GM19240 (cell line): ENCODE results near the gene ZFAND3.
"Not testable (repeated sequence)": the region's sequence is repeated elsewhere in the genome, so short reads cannot be mapped to it uniquely, and the experiment has no call there.

Source experiments
- DNase-seq: peaks from one replicate; pipeline ENCODE4 v3.0.0; 2011; ENCODE audit warnings: low spot score; ENCODE audit not compliant: insufficient read length

The ZFAND3 gene

DNA sequence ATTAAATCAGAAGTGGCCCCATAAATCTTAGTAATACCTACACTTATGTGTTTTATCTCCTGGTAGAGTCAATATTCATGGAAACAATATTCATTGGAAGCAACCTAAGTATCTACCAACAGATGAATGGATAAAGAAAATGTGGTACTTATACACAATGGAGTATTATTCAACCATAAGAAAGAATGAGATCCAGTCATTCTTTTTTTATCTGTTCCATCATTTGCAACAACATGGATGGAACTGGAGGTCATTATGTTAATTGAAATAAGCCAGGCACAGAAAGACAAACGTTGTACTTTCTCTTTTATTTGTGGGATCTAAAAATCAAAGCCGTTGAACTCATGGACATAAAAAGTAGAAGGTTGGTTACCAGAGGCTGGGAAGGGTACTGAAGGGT, 268.5 kb downstream of the ZFAND3 start:
- no peak for DNase-seq

DNA sequence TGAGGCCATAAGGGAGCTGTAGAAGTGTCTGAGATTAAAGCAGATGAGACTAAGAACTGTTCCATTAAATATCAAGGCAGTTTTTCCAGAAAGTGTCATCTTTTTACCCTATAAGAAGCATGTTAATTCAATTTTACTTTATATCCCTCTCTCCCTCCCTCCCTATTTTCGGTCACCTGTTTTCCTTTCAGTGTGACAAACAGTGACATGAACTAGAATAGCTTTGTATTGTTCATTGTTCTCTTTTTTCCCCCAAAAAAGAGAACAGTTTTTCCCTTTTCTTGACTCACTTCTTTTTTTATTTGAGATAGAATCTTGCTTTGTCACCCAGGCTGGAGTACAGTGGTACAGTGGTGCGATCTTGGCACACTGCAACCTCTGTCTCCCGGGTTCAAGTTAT, 269.3 kb downstream of the ZFAND3 start:
- DNase-seq, result no peak

- no peak for DNase-seq
Observed at GRCh38 chr6:38091613-38092012, 272.1 kb downstream of the ZFAND3 start.

DNA sequence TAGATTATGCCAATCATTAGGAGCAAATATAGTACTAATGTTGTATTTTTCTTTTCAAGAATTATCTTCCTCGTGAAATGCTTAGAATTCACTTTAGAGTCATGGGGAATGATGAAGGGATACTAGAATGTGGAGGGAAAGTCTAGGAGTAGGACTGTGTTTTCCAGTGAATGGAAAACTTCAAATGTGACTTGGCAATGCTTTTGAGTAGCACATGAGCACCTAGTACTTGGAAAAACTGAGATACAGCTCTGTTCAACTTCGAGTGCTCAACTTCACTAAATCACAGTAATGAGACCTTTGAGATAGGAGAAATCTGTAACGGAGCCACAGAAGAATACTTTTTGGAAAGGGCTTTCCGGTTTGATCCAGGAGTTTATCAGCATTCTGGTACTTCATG, 272.9 kb downstream of the ZFAND3 start:
- no peak for DNase-seq

- DNase-seq, result no peak
Observed at GRCh38 chr6:38092964-38093363, 273.4 kb downstream of the ZFAND3 start.

DNA sequence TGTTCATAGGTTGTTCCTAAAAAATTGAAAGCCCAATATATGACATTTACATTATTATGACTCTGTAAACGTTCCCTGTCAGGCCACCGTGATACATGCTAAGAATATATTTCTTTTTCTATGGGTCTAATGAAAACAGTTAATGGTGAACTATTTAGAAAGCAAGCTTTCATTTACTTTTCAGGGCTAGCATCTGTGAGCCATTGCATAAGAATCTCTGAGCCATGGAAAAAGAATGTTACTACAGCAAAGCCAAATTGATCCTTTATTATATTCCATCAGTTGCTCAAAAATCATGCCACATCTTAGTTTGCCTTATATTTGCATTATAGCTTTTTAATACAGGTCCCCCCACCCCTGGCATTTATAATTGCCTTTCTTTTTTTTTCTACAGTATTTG, 275.5 kb downstream of the ZFAND3 start:
- no peak for DNase-seq

DNA sequence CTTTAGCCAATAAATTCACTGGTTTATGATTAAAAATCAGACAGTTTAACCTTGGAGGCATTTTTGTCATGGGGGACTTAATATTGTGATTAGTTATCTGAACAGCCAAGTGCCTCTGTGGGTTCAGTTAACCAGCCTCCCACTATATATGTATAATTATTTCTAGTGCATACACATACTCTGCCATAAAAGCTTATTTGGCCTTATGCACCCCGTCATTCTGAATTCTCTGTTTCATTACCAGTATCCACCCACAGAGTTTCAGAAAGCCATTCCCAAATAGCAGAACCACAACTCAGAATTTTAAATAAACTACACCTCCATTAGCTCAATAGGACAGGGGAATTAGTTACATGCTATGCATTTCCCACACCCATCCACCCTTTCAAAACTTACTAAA, 279.7 kb downstream of the ZFAND3 start:
- DNase-seq, result no peak

GRCh38 chr6:38100380-38100779, 280.9 kb downstream of the ZFAND3 start:
- DNase-seq, result no peak

DNA sequence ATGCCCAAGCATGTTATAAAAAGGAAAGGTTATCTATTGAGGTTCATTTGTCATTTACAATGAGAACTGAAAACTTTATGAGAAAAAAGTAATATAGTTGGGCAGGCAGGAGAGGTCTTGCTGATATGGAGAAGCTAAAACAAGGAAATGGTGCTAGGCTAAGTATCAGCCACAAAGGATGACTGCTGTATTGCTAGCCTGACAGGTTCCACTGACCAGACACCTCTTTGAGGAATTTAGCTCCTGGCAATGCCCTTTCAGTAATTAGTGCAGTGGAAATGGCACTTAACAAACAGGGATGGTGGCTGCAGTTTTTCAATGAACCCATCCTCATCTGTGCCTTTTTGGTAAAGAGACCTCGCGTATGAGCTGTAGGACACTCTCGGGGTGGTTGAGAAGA, 284.4 kb downstream of the ZFAND3 start:
- no peak for DNase-seq

GRCh38 chr6:38105066-38105465, 285.5 kb downstream of the ZFAND3 start:
- DNase-seq, result no peak

DNA sequence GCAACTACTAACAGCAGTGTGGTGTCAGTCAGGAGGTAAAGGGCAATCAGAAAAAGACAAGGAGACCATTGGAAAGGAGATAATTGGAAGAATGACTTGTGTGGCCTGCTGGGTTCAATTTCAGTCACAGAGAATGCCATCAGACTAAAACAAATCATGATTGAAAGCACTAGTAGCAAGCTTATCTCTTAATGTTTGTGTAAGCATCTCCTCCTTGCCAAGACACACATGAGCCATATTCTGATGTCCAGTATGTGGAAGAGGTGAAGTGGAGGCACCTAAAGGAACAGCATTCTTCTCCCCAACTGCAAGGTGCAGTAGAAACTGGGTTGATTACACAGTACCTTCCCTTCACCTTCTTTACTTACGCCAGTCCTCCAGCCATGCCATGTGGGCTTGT, 287.5 kb downstream of the ZFAND3 start:
- DNase-seq, result no peak

DNA sequence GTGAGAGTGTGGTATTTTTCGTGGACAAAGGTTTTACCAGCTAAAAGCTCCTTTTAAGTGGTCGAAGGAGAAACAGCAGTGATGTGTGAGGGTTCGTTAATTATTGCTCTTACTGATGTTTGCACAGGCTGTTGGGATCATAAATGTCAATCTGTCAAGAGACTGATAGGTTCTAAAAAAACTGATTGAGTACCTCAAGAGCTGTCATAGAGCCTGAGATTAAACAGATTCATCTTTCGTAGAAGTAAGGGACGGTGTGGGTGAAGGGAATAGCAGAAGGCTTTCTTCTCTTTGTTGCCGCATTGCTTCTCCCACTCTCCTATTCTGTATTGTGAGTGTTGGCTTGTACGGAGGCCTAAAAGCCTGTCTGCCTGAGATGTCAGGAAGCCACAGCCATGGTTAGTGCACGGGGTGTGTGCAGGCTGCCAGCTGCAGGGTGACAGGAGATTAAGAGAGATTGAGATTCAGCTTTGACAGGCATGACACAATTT, 291.0 kb downstream of the ZFAND3 start:
- DNase-seq, result no peak

- DNase-seq, result no peak
Observed at GRCh38 chr6:38112181-38112580, 292.7 kb downstream of the ZFAND3 start.

GRCh38 chr6:38113825-38114576, 294.5 kb downstream of the ZFAND3 start:
- DNase-seq, result no peak

DNA sequence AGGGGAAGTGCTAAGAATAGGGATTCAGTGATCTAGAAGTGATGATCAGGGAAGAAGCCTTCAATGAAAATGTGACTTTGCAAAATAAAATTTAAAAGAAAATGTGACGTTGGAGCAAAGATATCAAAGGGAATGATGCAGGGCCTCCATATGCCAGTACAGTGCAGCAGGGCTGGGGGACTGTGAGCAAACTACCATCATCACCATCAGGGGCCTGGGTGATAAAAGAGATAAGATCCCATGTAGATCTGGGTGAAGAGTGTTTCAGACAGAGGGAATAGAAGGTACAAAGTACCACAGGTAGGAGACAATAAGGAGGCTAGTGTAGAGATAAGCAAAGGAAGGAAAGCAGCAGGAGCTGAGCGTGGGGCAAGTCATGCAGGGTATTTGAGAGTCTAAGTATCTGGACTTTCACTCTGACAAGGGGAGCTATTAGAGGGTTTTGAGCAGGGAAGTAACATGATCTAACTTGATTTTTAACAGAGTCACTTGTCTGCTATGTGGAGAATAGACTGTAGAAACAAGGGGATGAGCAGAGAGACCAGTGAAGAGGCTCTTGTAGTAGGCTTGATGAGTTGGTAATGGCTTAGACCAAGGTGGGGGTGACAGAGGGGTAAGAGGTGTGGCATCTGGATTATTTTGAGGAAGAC, 295.6 kb downstream of the ZFAND3 start:
- no peak for DNase-seq

DNA sequence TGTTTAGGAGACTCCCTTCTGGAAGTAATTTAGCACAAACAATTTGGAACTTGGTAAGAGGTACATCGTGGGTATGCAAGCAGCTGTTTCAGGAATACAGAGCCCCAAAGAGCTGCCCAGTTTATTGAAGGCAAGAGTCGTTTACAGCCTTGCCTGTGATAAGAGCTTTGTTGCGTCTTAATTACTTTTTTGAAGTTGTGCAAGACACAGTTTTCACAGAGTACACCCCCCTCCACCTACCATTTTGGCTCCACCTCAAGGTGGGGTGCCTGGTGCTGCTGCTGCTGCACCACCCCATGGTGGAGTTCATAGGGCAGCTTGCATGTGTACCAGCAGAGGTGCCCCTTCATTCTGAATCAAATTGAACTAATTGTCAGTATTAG, 296.1 kb downstream of the ZFAND3 start:
- DNase-seq, result no peak

DNA sequence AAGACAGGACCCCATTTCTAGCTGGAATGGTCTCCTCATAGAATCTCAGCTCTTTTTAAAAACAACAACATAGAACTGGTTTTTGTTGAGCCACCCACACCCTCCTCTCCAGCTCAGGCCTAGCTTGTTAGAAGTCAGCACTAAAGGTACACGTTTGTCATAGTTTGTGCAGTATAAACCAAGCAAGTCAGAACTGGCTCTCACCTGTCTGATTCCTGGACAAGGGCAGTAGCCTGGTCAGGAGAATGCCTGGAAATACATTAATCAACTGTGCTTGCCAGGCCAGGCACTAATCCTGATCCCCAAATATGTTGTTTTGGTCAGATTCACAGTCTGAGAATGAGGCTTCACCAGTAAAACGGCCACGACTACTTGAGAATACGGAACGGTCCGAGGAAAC, 296.7 kb downstream of the ZFAND3 start:
- DNase-seq, result no peak

DNA sequence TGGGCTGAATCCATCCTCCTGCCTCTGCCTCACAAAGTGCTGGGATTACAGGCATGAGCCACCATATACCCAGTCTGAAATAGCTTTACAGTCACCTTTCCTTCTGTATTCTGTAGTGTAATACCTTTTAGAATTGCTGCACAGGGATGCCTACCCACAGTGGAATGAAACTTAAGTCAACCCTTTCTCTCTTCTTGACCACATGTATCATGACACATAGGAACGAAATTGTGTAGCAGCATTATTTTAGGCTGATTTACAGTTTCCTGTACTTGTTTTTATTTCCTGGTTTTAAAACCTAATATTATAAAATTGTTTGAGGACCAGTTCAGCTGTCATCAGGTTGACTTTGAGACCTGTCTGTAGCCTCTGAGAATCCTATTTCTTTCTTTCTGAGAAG, 297.8 kb downstream of the ZFAND3 start:
- DNase-seq, result no peak

DNA sequence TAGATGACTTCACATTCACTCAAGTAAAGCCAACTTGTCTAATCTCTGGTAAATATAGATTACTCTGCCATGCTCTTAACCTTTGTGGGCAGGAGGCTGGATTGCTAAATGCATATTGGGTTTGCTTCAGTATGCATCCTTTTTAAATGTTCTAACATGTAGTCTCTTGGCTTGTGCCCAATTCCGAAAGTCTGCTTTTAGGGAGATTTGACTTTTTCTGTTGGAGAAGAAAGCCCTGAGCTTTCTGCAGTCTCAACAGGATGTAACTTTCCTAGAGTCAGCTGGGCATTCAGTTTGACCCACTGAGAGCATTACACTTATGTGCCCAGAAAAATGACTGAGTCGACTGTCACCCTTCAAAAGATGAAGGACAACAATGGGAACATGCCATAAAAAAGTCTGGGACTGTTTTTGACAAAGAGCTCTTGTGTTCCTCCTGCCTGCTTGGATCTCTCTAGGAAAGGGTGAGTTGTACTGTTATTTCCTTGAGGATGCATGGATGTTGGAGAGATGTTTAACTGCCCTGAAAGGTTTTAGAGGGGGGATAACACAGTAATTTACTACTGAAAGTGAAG, 299.4 kb downstream of the ZFAND3 start:
- DNase-seq, result no peak

DNA sequence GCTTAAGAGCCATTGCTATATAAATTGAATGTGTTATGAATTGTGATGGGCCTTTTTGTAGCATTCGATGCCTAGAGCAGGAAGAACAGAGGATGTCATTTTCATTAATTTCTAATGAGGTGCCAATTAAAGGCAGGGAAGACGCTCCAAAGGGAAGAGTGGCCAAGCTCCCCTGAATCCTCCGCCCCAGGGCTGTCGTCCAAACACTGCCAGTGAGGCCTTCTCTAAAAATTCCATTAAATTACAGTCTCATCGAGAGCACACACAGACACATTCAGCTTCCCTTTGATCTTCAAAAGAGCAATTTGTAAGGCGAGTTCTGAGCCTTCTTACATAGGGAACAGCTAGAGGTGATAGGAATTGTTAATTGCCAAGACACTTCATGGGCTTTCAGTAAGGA, 300.0 kb downstream of the ZFAND3 start:
- no peak for DNase-seq

DNA sequence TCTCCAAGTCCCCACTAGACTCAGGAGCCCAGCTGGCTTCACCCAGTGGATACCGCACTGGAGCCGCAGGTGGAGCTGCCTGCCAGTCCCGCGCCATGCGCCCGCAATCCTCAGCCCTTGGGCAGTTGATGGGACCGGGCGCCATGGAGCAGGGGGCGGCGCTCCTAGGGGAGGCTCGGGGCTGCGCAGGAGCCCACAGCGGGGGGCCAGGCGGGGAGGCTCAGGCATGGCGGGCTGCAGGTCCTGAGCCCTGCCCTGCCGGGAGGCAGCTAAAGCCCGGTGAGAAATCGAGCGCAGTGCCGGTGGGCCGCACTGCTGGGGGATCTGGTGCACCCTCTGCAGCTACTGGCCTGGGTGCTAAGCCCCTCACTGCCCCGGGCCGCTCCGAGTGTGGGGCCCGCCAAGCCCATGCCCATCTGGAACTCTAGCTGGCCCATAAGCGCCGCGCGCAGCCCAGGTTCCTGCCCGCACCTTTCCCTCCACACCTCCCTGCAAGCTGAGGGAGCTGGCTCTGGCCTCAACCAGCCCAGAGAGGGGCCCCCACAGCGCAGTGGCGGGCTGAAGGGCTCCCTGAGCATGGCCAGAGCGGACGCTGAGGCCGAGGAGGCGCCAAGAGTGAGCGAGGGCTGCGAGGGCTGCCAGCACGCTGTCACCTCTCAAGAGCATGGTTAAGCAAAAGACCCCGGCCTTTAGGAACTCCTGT, 304.8 kb downstream of the ZFAND3 start:
- DNase-seq, result not testable (repeated sequence)

DNA sequence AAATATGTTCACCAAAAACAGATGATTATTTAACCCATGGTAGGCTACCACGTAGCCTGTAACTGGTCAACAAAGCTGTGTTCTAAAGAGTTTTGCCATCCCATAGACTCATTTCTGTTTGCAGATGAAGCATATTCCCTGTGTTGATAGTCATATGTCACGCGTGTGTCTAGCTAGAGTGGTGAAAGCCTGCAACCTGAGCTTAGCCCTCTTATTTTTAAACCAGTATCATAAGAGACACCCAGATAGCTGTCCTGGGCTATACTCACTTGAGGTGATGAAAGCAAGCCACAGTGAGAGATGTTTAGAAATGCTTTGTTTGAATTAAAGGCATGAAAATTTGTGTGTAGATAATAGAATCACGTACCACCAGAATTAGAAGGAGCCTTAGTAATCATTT, 307.8 kb downstream of the ZFAND3 start:
- no peak for DNase-seq
